ENCODE results near the gene MTMR3.
"Not testable (repeated sequence)": the region's sequence is repeated elsewhere in the genome, so short reads cannot be mapped to it uniquely, and the experiment has no call there.

Gene MTMR3

DNA sequence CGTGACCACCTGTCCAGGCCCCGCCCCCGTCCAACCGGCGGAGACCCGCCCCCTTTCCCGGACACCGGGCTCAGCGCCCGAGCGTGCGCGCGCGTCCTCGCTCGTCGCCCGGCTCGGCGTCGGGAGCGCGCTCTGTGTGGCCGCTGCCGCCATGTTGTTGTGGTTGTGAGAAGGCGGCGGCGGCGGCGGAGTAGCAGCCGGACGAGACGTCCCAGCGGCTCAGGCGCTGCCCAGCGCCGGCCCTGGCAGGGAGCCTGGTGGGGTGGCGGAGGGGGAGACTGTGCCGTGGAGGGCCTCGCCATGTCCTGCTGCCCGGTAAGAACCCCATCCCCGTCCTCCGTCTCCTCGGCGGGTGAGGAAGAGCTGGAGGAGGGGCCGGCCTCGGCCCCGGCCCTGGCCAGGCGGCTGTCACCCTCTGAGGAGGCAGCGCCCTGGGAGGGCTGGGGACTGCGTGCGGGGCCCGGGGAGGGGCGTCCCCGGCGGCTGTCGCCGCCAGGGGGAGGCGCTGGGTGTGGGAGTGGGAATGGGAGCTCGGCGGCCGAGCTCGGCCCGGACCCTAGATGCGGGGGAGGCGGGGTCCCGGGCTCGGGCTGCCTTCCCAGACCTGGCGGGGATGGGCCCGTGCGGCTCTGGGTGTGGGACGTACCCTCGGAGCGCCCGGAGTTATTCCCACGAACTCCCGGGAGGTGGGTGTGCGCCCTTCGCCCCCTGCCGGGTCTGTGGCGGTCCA, at the start of gene MTMR3:
TSS of gene MTMR3 (plus strand) at position 130 of the 730 bp plus-strand sequence. CDS start 87,886 bp downstream, outside the sequence.
- DNase-seq = peak; percentile 77

DNA sequence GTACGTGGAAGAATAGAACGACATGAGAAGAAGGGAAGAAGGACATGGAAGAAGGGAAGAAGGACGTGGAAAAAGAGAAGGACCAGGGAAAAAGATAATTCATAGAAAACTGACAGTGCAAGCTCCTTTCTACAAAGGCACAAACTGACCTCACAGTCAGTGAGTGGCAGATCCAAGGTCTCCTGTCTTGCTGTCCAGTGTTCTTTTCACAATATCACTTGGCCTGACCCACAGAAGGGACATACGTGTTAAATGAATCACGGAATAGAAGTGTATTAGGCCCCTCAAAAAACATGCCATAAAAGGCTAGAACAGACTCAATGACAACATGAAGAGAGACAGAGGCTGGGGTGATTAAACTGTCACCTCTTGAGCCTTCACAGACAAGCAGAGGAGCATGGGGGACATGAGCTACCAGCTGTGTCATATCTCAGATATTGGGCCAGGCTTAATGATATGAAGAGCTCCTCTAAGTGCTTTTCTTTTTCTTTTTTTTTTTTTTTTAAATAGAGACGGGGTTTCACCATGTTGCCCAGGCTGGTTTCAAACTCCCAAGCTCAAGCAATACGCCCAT, 49.5 kb upstream of the MTMR3 start:
- no peak for DNase-seq

DNA sequence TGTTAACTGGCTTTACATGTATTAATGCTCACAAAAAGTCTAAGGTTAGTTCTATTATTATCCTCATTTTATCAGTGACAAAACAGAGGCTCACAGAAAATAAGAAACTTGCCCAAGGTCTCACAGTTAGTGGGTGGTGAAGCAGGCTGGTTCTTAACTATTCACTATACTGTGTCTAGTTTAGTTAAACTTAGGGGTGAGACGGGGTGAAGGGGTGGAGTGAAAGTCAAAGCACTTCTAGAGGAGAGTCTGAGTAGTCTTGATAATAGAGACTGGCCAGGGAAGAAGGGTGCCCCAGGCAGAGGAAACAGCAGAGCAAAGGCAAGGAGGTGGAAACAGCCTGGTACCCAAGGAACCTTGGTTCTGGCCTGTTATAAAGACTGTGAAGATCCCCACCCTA, 48.9 kb upstream of the MTMR3 start:
- DNase-seq = no peak

DNA sequence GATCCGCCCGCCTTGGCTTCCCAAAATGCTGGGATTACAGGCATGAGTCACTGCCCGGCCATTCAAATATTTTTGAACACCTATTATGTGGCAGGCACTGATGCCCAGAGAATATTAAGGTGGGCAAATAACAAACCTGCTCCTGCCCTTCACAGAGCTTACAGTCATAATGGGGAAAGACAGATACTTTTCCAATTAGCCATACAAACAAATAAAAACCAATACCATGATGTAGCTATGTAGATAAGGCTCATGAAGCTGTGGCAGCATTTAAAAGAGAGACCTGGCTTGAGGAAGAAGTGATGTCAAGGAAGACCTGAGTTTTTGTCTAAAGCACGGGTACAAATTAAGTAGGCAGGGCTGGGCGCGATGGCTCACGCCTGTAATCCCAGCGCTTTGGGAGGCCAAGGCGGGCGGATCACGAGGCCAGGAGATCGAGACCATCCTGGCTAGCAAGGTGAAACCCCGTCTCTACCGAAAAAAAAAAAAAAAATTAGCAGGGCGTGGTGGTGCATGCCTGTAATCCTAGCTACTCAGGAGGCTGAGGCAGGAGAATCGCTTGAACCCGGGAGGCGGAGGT, 46.1 kb upstream of the MTMR3 start:
- not testable (repeated sequence) for DNase-seq

DNA sequence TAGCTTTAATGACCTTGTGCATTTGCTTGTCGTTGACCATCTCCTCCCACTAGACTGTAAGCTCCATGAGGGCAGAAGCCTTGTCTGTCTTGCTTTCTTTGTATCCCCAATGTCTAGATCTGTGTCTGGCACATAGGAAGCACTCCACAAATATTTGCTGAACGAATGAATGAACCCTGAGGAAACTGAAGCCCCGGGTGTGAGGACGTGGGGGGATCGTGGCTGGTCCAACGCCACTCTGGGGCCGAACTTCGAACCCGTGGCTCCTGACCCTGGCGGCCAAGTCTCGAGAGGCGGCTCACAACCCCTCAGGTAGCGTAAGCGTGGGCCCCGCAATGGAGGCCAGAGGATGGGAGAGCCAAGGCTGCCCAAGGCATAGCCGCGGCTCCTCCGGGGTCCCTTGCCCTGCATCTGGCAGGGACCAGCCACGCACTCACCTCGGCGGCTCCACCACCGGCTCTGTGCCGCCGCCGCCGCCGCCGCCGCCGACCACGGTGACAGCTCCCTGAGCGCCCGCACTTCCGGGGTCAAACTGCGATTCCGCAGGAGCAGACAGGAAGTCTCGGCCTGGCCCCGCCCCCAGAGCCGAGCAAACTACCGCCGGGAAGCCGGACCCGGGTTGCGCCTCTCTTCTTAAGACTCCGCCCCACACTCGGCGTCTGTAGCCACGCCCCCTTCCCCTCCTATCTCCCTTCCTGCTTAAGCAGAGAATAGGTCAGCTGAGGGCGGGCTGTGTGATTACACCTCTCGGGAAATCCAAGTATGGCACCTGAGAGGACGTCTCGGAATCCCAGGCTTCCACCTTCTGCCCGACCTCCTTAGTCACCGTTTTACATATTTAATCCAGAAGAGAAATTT, 45.0 kb upstream of the MTMR3 start, which contains the start of gene ASCC2:
TSS of gene ASCC2 (minus strand) at position 534 of the 858 bp plus-strand sequence. CDS start 5,949 bp downstream, outside the sequence.
- peak; percentile 96 for DNase-seq

DNA sequence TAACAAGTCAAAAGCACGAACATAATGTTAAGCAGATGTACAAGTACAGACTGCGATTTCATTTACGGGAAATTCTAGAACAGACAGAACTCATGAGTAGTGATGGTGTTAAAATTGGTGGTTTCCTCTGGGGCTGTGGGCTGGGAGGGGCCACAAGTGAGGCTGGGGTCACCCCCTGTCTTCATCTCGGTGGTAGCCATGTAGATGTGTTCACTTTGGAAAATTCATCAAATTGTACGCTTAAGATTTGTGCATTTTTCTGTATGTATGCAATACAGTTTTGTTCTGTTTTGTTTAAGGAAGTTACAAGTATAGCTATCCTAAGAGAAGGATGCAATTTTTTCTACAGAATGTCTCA, 44.4 kb upstream of the MTMR3 start:
- no peak for DNase-seq

DNA sequence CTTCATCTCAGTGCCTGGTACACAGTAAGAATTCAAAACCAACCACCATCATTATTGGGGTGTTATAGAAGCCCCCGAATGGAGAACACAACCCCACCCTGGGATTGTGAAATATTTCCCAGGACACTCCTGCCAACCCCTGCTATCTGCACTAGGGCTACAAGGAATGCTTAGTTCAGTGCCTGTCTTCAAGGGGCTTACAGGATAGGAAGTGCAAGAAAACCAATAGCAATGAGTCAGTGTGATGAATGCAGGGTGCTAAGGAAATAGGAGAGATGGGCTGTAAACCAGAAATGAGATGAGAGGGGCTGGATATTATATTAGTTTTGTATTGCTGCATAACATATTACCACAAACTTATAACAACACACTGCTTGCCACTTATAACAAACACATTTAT, 43.9 kb upstream of the MTMR3 start:
- DNase-seq = no peak

GRCh38 chr22:29840498-29840897, 42.5 kb upstream of the MTMR3 start:
- no peak for DNase-seq

- DNase-seq = no peak
Measured at GRCh38 chr22:29842172-29842571, 40.8 kb upstream of the MTMR3 start.

- no peak for DNase-seq
Measured at GRCh38 chr22:29842740-29843139, 40.2 kb upstream of the MTMR3 start.

DNA sequence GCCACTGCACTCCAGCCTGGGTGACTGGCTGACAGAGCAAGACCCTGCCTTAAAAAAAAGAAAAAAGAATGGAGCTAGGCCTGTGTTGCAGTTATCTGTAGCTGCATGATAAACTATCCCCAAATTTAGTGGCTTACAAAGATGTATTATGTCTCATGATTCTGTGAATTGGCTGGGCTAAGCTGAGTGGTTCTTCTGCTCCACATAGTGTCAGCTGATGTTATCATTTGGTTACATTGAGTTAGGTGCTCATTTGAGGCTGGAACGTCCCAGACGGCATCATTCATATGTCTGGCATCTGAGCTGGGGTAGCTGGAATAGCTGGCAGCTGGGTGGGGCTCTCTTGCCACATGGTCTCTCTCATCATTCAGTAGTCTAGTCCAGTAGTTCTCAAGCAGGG, 36.7 kb upstream of the MTMR3 start:
- DNase-seq = no peak

DNA sequence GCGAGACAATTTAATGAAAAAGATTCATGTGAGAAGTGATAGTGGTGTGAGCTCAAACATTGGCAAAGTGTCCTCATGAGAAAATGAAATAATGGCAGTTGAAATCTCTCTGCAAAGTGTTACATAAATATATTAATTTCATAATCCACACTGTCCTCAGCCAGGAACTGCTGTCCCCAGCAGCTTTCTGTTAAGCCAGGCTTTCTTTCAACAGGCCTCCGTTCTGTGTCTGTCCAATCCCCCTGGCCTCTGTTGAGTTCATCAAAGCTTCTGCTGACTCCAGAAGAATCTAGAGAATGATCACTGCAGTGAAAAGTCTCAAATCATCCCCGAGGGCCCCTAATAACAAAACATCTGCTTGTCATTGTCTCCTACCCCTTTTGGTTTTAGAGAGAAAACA, 34.9 kb upstream of the MTMR3 start:
- no peak for DNase-seq

GRCh38 chr22:29854432-29854831, 28.5 kb upstream of the MTMR3 start:
- no peak for DNase-seq

DNA sequence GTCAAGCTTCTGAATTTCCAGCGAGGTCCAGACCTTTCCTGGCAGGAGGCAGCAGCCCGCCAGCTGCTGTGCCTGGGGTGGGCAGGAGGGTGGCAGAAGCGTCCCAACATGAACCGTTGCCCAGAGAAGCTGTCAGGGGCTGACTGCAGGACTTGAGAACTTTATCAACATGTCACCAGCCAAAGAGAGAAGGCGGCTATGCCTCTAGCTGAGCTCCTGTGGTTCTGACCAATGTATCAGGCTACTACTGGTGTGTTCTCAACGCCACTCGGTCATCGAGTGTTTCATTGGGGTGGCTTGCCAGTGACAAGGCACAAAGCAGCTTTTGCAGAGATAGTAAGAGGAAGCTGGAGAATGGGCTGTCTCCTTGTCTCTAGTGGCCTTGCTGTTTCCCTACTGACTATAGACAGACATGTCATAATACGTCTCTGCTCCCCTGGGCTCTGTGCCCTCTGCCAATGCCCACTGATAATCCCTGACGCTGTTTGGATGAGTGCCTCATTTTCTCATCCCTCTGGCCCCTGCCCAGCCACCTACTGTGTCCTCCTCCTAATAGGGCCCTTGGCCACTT, 27.3 kb upstream of the MTMR3 start:
- DNase-seq = no peak

DNA sequence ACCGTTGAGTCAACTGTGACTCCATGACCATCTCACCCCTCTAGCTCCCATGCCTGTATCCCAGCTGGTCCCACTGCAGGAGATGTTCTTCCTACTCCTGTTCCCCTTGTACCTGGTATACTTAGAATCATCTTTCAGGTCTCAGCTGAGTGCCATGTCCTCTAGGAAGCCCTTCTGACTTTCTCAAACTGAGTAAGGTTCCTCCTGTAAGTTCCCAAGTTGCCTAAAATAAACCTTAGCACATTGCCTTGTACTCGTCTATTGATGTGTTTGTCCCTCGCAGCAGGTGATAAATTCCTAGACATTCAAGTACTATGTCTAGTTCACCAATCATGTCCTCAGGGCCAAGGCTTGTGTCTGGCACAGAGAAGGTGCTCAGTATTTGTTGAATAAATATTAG, 26.5 kb upstream of the MTMR3 start:
- no peak for DNase-seq

DNA sequence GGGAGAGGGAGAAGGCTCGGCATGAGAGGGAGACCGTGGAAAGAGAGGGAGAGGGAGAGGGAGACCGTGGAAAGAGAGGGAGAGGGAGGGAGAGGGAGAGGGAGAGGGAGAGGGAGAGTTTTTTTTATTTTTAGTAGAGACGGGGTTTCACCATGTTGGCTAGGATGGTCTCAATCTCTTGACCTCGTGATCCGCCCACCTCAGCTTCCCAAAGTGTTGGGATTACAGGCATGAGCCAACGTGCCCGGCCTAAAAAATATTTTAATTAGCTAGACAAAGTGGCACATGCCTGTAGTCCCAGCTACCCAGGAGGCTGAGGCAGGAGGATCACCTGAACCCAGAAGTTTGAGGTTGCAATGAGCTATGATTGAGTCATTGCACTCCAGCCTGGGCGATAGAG, 23.9 kb upstream of the MTMR3 start:
- not testable (repeated sequence) for DNase-seq

DNA sequence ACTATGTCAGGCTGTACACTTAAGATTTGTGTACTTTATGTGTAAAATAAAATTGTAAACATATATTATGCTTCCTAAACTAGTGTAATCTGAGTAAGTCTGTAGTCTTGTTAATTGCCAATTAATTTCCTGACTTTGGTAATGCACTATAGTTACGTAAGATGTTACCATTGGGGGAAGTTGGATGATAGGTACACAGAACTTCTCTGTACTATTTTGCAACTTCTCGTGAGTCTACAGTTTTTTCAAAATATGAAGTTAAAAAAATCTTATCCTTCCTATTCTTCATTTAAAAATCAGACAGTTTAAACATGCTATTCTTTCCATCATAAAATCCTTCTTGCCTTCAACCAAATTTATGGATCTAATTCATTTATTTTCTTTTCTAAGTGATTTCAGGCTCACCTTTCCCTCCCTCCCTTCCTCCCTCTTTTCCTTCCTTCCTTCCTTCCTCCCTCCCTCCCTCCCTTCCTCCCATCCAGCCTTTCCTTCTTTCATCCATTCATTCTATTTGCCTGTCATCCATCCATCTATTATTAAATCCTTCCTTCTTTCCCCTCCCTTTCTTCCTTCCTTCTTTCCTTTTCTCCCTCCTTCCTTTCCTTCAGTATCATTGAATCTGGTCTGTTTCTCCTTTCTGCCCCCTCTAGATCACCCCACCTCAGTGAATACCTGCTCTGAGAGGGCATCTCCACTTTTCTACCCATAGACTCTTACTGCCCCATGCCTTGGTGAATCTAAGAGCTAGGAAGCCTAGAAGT, 22.8 kb upstream of the MTMR3 start:
- DNase-seq = no peak

DNA sequence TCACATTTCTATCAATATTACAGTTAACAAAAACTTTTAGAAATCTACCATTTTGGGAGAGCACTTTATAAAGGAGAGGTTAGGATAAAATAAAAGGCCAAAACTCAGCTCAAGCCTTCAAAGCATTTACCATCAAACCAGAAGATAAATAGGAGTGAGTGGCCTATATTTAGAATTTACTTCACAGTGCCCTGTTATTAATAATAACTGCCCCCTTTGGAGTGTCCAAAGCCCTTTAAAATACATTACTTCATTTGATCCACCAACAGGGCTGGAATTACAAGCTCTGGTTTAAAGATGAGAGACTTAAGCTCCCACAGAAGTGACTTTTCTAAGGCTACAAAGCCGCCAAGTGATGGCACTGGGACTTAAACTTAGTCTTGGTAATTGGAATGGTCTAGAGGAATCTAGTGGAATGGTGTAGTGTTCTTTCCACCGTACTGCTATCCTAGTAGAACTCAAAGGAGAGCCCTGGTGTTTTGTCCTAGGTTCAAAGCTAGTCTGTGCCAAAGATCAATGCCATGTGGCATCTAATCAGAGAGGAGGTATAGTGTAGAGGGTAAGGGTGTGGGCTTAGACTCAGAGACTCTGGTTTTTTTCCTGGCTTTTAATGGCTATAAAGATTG, 21.2 kb upstream of the MTMR3 start:
- no peak for DNase-seq

DNA sequence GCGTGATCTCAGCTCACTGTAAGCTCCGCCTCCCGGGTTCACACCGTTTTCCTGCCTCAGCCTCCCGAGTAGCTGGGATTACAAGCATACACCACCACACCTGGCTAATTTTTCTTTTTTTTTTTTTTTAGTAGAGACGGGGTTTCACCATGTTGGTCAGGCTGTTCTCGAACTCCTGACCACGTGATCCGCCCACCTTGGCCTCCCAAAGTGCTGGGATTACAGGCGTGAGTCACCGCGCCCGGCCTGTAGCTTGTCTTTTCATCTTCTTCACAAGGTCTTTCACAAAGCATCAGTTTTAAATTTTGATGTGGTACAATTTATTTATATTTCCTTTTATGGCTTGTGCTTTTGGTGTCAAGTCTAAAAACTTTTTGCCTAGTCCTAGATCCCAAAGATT, 17.4 kb upstream of the MTMR3 start:
- DNase-seq = not testable (repeated sequence)

DNA sequence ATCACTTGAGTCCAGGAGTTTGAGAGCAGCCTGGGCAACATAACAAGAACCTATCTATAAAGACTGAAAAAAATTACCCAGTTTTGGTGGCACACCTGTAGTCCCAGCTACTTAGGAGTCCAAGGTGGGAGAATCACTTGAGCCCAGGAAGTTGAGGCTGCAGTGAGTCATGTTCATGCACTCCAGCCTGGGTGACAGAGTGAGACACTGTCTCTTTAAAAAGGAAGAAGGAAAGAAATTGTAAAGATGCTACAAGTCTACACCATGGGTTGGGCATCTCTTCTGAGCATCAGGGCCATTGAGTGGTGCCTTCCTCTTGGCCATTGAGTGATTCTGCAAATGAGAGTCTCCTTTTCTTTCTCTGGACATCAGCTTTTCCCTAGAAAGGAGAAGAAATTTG, 15.7 kb upstream of the MTMR3 start:
- no peak for DNase-seq

- DNase-seq = no peak
Measured at GRCh38 chr22:29867851-29868250, 15.1 kb upstream of the MTMR3 start.

GRCh38 chr22:29870574-29870973, 12.4 kb upstream of the MTMR3 start:
- no peak for DNase-seq

All from NK-92 treated with Interleukin-12 subunit alpha and Interleukin-12 subunit beta, amount 100 ng/mL, for 24 hours (cell line).